ENCODE data around the gene TEX12.
"Not testable (repeated sequence)": the region's sequence is repeated elsewhere in the genome, so short reads cannot be mapped to it uniquely, and the experiment has no call there.

Gene TEX12

GRCh38 chr11:112163875-112164685 lies 3.1 kb upstream of the TEX12 start, which contains the start of gene IL18:
IL18 (minus strand) TSS chr11:112164094; CDS start chr11:112155053, 9,041 bp downstream.
- no peak for DNase-seq (ENCODE audit: low read depth in 3 of 3)

- DNase-seq (ENCODE audit: low read depth in 3 of 3): no peak
Observed at GRCh38 chr11:112165049-112165448, 2.1 kb upstream of the TEX12 start.

GRCh38 chr11:112166562-112166961 lies 610 bp upstream of the TEX12 start:
- DNase-seq (ENCODE audit: low read depth in 3 of 3): no peak

- DNase-seq (ENCODE audit: low read depth in 3 of 3): no peak
Observed at GRCh38 chr11:112172362-112172994, 5.3 kb downstream of the TEX12 start.

- DNase-seq (ENCODE audit: low read depth in 3 of 3): no peak
Observed at GRCh38 chr11:112173152-112173551, 6.0 kb downstream of the TEX12 start.

GRCh38 chr11:112174789-112175598 lies 7.8 kb downstream of the TEX12 start, which contains the start of gene BCO2:
BCO2 (plus strand) TSS chr11:112175512; CDS start chr11:112175602, 90 bp downstream.
- peak in 2 of 3 experiments; percentile 5 to 42 for DNase-seq (ENCODE audit: low read depth in 3 of 3)

- DNase-seq (ENCODE audit: low read depth in 3 of 3): no peak
Observed at GRCh38 chr11:112175599-112175952, 8.4 kb downstream of the TEX12 start.

- DNase-seq (ENCODE audit: low read depth in 3 of 3): no peak
Observed at GRCh38 chr11:112176077-112176476, 8.9 kb downstream of the TEX12 start.

GRCh38 chr11:112177589-112177988 lies 10.4 kb downstream of the TEX12 start:
- no peak for DNase-seq (ENCODE audit: low read depth in 3 of 3)

- DNase-seq (ENCODE audit: low read depth in 3 of 3): no peak
Observed at GRCh38 chr11:112178428-112178827, 11.3 kb downstream of the TEX12 start.

- DNase-seq (ENCODE audit: low read depth in 3 of 3): no peak
Observed at GRCh38 chr11:112178936-112179335, 11.8 kb downstream of the TEX12 start.

- no peak for DNase-seq (ENCODE audit: low read depth in 3 of 3)
Observed at GRCh38 chr11:112179601-112180000, 12.4 kb downstream of the TEX12 start.

- no peak for DNase-seq (ENCODE audit: low read depth in 3 of 3)
Observed at GRCh38 chr11:112182867-112183266, 15.7 kb downstream of the TEX12 start.

- no peak for DNase-seq (ENCODE audit: low read depth in 3 of 3)
Observed at GRCh38 chr11:112185883-112186282, 18.7 kb downstream of the TEX12 start.

- no peak for DNase-seq (ENCODE audit: low read depth in 3 of 3)
Observed at GRCh38 chr11:112186304-112186703, 19.1 kb downstream of the TEX12 start.

- DNase-seq (ENCODE audit: low read depth in 3 of 3): not testable (repeated sequence)
Observed at GRCh38 chr11:112195113-112195512, 27.9 kb downstream of the TEX12 start.

GRCh38 chr11:112195951-112196351 lies 28.8 kb downstream of the TEX12 start:
- no peak for DNase-seq (ENCODE audit: low read depth in 3 of 3)

GRCh38 chr11:112196519-112197087 lies 29.4 kb downstream of the TEX12 start:
- no peak for DNase-seq (ENCODE audit: low read depth in 3 of 3)

GRCh38 chr11:112199101-112199500 lies 31.9 kb downstream of the TEX12 start:
- not testable (repeated sequence) for DNase-seq (ENCODE audit: low read depth in 3 of 3)

- DNase-seq (ENCODE audit: low read depth in 3 of 3): no peak
Observed at GRCh38 chr11:112200252-112200651, 33.1 kb downstream of the TEX12 start.

GRCh38 chr11:112206071-112206470 lies 38.9 kb downstream of the TEX12 start:
- DNase-seq (ENCODE audit: low read depth in 3 of 3): no peak

GRCh38 chr11:112210890-112211289 lies 43.7 kb downstream of the TEX12 start:
- DNase-seq (ENCODE audit: low read depth in 3 of 3): no peak
